Measurements from ENCODE around the gene KRI1. TPM values are rescaled to one million over a fixed set of nuclear protein-coding genes. Genes with fewer than 3 reads are reported as not detected.
A peak's percentile ranks its signal among the peaks of the same experiment; 100 is the strongest.

KRI1 gene
- total RNA-seq, 2 donors from 2014 or later, result 33.9 to 43.7 TPM

DNA sequence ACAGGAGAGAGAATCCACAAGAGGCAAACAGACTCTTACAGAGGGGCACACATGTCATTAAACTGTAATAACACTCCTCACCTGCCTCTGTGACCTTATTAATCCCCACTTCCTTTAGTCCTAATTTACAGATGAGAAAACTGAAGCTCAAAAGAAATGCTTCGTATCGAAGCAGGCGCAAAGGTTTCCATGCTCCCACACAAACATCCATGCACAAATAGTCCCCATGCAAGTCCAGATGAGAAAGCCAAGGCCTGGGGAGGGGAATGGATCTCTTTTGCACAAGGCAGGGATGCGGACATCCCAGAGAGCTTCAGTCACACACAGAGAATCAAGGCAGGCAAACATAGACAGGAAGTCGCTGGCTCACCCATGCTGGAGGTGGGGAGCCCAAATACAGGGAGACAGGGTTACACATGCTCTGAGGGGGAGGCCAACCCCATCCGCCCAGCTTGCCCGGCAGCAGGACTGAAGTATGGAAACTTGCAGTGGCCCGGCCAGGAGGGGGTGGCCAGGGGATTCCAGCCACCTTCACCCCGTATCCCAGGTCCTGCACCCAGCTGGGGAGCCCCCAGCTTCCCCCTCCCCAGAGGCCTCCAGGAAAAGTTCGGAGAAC lies 49.0 kb downstream of the KRI1 start:
- no peak for DNase-seq
- ATAC-seq, result no peak
- no peaks in the 10 kb centered on the region for H3K9me3 ChIP-seq (ENCODE audit: control insufficient read depth, low read length, poor library complexity, severe bottlenecking)
- Mint-ChIP-seq H3K27ac (no peak overlapping the region), H3K36me3 (ENCODE audit: low read depth) (peaks cover 19% of the 10 kb centered on the region), H3K4me1 (peaks cover 32% of the 10 kb centered on the region), H3K4me3 (peak overlapping the region; percentile 88), H3K27me3 (peaks cover 64% of the 10 kb centered on the region)

DNA sequence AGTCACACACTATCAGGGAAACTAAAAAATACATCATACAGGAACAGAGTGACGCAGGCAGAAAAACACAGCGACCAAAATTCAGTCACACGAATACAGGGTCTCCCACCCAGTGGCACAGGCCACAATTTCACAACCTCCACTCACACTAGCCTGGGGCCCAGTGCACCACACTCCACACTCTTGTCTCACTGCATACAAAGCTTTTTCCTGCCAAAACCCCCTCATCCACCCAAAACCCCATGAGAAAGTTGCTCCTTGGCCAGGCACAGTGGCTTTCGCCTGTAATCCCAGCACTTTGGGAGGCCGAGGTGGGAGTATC lies 49.8 kb downstream of the KRI1 start:
- peak overlapping the region; percentile 84 for H3K4me3 Mint-ChIP-seq
- no peak for DNase-seq
- no peak overlapping the region for H3K27ac Mint-ChIP-seq
- peaks cover 64% of the 10 kb centered on the region for H3K27me3 Mint-ChIP-seq
- ATAC-seq, result no peak
- no peaks in the 10 kb centered on the region for H3K9me3 ChIP-seq (ENCODE audit: control insufficient read depth, low read length, poor library complexity, severe bottlenecking)
- H3K36me3 Mint-ChIP-seq (ENCODE audit: low read depth), result peaks cover 19% of the 10 kb centered on the region
- H3K4me1 Mint-ChIP-seq, result peaks cover 32% of the 10 kb centered on the region

DNA sequence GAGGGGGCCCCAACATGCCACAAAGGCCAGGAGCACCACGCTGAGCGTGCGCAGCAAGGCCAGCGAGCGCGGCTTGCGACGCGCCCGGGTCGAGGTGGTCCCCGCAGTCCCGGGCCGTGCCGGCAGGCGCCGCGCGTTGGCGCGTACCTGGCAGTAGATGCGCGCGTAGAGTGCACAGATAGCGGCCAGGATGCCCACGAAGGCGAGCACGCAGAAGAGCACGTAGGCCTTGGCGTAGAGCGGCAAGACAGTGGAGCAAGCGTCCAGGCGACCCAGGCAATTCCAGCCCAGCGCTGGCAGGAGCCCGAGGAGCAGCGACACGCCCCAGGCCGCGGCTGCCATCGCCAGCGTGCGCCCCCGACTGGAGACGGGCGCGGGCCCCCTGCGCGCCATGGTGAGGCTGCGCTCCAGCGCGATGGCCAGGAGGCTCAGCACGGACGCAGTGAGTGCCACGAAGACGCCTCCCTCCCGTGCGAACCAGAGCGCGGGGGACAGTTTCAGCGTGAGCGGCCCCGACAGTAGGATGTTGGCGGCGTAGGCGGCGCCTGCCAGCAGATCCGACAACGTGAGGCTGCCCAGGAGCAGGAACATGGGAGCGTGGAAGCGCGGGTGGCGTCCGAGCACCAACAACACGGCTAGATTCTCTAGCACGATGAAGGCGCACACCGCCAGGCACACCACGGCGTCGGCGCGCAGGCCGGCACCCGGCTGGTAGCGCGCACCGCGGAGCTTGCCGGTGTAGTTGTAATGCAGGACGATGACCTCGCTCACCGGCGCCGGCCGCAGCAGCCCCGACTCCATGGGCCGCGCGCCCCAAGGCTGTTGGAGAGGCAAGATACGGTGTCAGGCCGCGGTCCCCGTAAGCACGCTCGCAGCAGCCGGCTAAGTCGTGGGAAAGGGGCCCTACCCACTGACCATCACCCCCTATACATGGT lies 51.3 kb downstream of the KRI1 start:
- Mint-ChIP-seq H3K36me3 (ENCODE audit: low read depth) (peaks cover 17% of the 10 kb centered on the region), H3K27me3 (peaks cover 57% of the 10 kb centered on the region), H3K4me3 (no peak overlapping the region), H3K27ac (no peak overlapping the region), H3K4me1 (peaks cover 32% of the 10 kb centered on the region)
- no peaks in the 10 kb centered on the region for H3K9me3 ChIP-seq (ENCODE audit: control insufficient read depth, low read length, poor library complexity, severe bottlenecking)
- peak in 1 of 3 donors; percentile 24 for DNase-seq
- peak; percentile 75 for ATAC-seq

DNA sequence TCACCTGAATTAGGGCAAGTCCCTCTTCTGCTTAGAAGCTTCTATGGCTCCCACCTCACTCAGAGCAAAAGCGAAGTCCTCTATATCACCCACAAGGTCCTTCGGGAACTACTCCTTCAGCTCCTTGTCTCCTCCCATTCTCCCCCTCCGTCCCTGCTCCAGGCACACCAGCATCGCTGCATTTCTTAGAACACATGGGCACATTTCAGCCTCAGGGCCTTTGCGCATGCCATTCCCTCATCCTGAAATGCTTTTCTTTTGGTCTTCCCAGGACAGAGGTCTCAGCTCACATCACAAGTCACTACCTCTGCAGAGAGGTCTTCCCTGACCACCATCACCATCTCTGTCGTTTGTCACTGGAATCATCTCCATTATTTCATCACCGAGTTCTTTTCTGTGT lies 52.6 kb downstream of the KRI1 start:
- H3K27ac Mint-ChIP-seq, result no peak overlapping the region

DNA sequence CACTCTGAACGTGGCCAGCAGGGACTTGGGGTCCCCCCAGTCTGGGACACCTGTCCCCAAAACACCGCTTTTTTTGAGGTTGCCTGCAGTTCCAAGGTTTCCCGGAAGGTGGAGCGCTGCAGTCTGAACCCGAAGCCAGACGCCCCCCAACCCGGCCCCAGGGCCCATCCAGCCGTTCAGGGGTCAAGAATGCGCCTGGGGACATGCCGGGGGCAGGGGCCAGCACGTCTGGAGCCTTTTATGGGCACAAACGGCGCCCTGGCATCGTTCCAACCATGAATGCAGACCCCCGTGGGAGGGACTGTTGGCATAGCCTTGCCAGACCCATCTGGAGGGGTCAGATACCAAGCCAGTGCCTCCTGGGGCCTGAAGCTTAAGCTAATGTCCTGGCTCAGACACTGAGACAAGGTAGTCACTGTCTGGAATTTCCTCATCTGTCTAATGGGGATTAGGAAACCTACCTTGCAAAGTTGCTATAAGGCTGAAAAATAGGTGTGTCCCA lies 55.5 kb downstream of the KRI1 start:
- Mint-ChIP-seq H3K4me1 (peaks cover 12% of the 10 kb centered on the region), H3K4me3 (no peak overlapping the region), H3K27ac (no peak overlapping the region), H3K36me3 (ENCODE audit: low read depth) (peaks cover 4% of the 10 kb centered on the region), H3K27me3 (peaks cover 23% of the 10 kb centered on the region)
- no peak for ATAC-seq
- peak; percentile 40 to 65 (median 41) for DNase-seq
- no peaks in the 10 kb centered on the region for H3K9me3 ChIP-seq (ENCODE audit: control insufficient read depth, low read length, poor library complexity, severe bottlenecking)

More for the DNA sequence above, 52.6 kb downstream of the KRI1 start:
- H3K4me1 Mint-ChIP-seq, result peaks cover 23% of the 10 kb centered on the region
- H3K27me3 Mint-ChIP-seq, result peaks cover 44% of the 10 kb centered on the region
- ATAC-seq (no peak), DNase-seq (no peak)
- no peaks in the 10 kb centered on the region for H3K9me3 ChIP-seq (ENCODE audit: control insufficient read depth, low read length, poor library complexity, severe bottlenecking)
- peaks cover 13% of the 10 kb centered on the region for H3K36me3 Mint-ChIP-seq (ENCODE audit: low read depth)
- no peak overlapping the region for H3K4me3 Mint-ChIP-seq

DNA sequence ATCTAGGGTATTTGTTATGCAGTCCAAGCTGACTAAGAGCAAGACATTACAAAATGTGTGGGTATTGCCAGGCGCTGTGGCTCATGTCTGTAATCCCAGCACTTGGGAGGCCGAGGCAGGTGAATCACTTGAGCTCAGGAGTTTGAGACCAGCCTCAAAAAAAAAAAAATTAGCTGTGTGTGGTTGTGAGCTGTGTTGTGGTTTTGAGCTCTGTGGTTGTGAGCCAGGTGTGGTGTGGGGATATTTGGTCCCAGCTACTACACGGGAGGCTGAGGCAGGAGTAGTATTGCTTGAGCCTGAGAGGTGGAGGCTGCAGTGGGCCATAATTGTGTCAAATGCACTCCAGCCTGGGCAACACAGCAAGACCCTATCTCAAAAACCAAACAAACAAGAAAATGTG lies 57.1 kb downstream of the KRI1 start:
- Mint-ChIP-seq H3K36me3 (ENCODE audit: low read depth) (peaks cover 4% of the 10 kb centered on the region), H3K4me1 (peaks cover 14% of the 10 kb centered on the region), H3K27ac (peak overlapping the region; percentile 60), H3K4me3 (peak overlapping the region; percentile 53), H3K27me3 (peaks cover 11% of the 10 kb centered on the region)
- ATAC-seq (peak; percentile 41), DNase-seq (no peak)
- H3K9me3 ChIP-seq (ENCODE audit: control insufficient read depth, low read length, poor library complexity, severe bottlenecking), result no peaks in the 10 kb centered on the region

DNA sequence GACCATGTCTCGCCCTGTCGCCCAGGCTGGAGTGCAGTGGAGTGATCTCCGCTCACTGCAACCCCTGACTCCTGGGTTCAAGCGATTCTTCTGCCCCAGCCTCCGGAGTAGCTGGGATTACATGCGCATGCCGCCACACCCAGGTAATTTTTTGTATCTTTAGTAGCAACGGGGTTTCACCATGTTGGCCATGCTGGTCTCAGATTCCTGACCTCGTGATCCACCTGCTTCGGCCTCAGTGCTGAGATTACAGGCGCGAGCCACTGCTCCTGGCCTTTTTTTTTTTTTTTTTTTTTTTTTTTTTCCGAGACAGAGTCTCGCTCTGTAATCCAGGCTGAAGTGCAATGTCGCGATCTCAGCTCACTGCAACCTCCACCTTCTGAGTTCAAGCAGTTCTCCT lies 57.8 kb downstream of the KRI1 start:
- H3K27ac Mint-ChIP-seq, result peak overlapping the region; percentile 60
- ATAC-seq (no peak), DNase-seq (no peak)
- H3K27me3 Mint-ChIP-seq, result peaks cover 4% of the 10 kb centered on the region
- no peaks in the 10 kb centered on the region for H3K36me3 Mint-ChIP-seq (ENCODE audit: low read depth)
- H3K9me3 ChIP-seq (ENCODE audit: control insufficient read depth, low read length, poor library complexity, severe bottlenecking), result no peaks in the 10 kb centered on the region
- H3K4me1 Mint-ChIP-seq, result peaks cover 15% of the 10 kb centered on the region
- no peak overlapping the region for H3K4me3 Mint-ChIP-seq

DNA sequence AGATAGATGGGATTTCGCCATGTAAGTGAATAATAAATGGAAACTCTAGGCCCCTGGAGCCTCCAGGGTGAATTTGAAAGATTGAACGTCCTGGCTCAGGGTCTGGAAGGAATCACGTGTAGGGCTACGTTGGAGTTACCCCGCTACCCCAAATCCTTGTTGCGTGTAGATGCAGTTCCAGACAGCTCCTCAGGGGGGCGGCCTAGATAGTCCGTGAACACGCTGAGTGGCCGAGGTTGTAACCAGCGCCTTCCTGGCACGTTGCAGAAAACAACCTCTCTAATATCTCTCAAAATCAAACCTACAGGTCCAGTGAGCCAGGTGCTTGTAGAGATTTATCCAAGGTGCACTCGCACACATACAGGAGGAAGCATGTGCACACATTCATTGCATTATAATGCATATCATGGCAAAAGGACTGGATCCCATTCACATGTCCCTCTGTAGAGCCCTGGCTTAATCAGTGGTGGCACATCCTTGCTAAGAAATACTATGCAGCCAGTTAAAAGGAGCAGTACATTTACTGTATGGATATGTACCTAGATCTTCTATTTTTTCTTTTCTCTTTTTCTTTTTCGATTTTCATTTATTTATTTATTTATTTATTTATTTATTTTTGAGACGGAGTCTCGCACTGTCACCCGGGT lies 60.1 kb downstream of the KRI1 start:
- Mint-ChIP-seq H3K27ac (peak overlapping the region; percentile 78), H3K4me3 (peak overlapping the region; percentile 28), H3K27me3 (no peaks in the 10 kb centered on the region), H3K36me3 (ENCODE audit: low read depth) (no peaks in the 10 kb centered on the region), H3K4me1 (peaks cover 21% of the 10 kb centered on the region)
- peak; percentile 58 to 80 (median 60) for DNase-seq
- no peaks in the 10 kb centered on the region for H3K9me3 ChIP-seq (ENCODE audit: control insufficient read depth, low read length, poor library complexity, severe bottlenecking)
- ATAC-seq, result peak; percentile 54

Other genes with a start within 250 kb of the KRI1 start
- gene FDX2, start 250.0 kb downstream of the KRI1 start, total RNA-seq, result 1 to 10 TPM; 3.3 to 5.9 TPM
- 10 to 100 TPM; 40.2 to 49.8 TPM for gene RAVER1, start 232.5 kb downstream of the KRI1 start, total RNA-seq
- gene ICAM3, start 226.4 kb downstream of the KRI1 start, total RNA-seq, result 100 to 1,000 TPM; 227 to 251 TPM
- 100 to 1,000 TPM; 241 to 267 TPM for gene TYK2, start 185.4 kb downstream of the KRI1 start, total RNA-seq
- gene CDC37, start 162.5 kb downstream of the KRI1 start, total RNA-seq, result 100 to 1,000 TPM; 198 to 207 TPM
- 1 to 10 TPM; 5.7 to 9.5 TPM for gene PDE4A, start 145.5 kb downstream of the KRI1 start, total RNA-seq
- 10 to 100 TPM; 13.7 to 27.3 TPM for gene KEAP1, start 62.7 kb downstream of the KRI1 start, total RNA-seq
- 1 to 10 TPM in 1 of 2 donors, under 1 TPM in 1; 0.50 to 1.3 TPM for gene S1PR5, start 48.6 kb downstream of the KRI1 start, total RNA-seq
- gene ATG4D, start 22.1 kb downstream of the KRI1 start, total RNA-seq, result 10 to 100 TPM; 70.6 to 70.7 TPM
- 10 to 100 TPM; 71.0 to 83.3 TPM for gene CDKN2D, start 3.0 kb upstream of the KRI1 start, total RNA-seq
- gene AP1M2, start 21.3 kb upstream of the KRI1 start, total RNA-seq, result 1 to 10 TPM in 1 of 2 donors, not detected in 1; 2.0 TPM
- 100 to 1,000 TPM; 186 to 200 TPM for gene SLC44A2, start 59.5 kb upstream of the KRI1 start, total RNA-seq
- 100 to 1,000 TPM; 428 to 456 TPM for gene ILF3, start 88.3 kb upstream of the KRI1 start, total RNA-seq
- 10 to 100 TPM; 49.4 to 56.9 TPM for gene QTRT1, start 135.4 kb upstream of the KRI1 start, total RNA-seq
- 100 to 1,000 TPM; 267 to 273 TPM for gene DNM2, start 152.1 kb upstream of the KRI1 start, total RNA-seq

Measured in T-helper 17 cell (primary cell).